Neuronal stem cell (in vitro differentiated cells): ENCODE results near the gene ZNF618.

ENCODE experiments used
- DNase-seq: peaks from one replicate; pipeline ENCODE4 v3.0.0-alpha.2; 2013; ENCODE audit warnings: low spot score
- H2AFZ ChIP-seq: one replicate; pipeline ENCODE4 v1.6.1; 2013; ENCODE audit warnings: mild to moderate bottlenecking, low read length, inconsistent platforms
- H2AK5ac ChIP-seq: 2 replicates; pipeline ENCODE4 v1.6.1; 2013; ENCODE audit warnings: low read depth, mild to moderate bottlenecking, inconsistent platforms, low read length, moderate library complexity, mixed read lengths
- H2BK120ac ChIP-seq: 2 replicates; pipeline ENCODE4 v1.6.1; 2013; ENCODE audit warnings: low read depth, mild to moderate bottlenecking, inconsistent platforms, low read length, moderate library complexity, mixed read lengths
- H2BK12ac ChIP-seq: one replicate; pipeline ENCODE4 v1.6.1; 2013; ENCODE audit warnings: low read length, inconsistent platforms
- H2BK15ac ChIP-seq: 2 replicates; pipeline ENCODE4 v1.6.1; 2013; ENCODE audit warnings: mild to moderate bottlenecking, low read length, inconsistent platforms, mixed read lengths
- H2BK5ac ChIP-seq: one replicate; pipeline ENCODE4 v1.6.1; 2013; ENCODE audit warnings: inconsistent platforms, mild to moderate bottlenecking, low read length, moderate library complexity
- H3K14ac ChIP-seq: one replicate; pipeline ENCODE4 v1.6.1; 2013; ENCODE audit warnings: low read length, inconsistent platforms
- H3K18ac ChIP-seq: 2 replicates; pipeline ENCODE4 v1.6.1; 2013; ENCODE audit warnings: low read length, inconsistent platforms
- H3K23ac ChIP-seq: 2 replicates; pipeline ENCODE4 v1.6.1; 2013; ENCODE audit warnings: low read depth, mild to moderate bottlenecking, mixed read lengths, low read length, inconsistent platforms; ENCODE audit not compliant: poor library complexity
- H3K27ac ChIP-seq: replicated peaks from 3 replicates; pipeline ENCODE4 v1.5.1; 2013; ENCODE audit warnings: low read length, inconsistent platforms
- H3K27me3 ChIP-seq, 3 experiments: 2 replicates each; pipeline ENCODE4 v1.6.1; 2013; ENCODE audit warnings: low read length in 3 of 3, mild to moderate bottlenecking in 2 of 3, inconsistent platforms in 1 of 3, low read depth in 1 of 3, mixed read lengths in 1 of 3, moderate library complexity in 1 of 3; ENCODE audit not compliant: control insufficient read depth in 3 of 3, insufficient read depth in 3 of 3
- H3K36me3 ChIP-seq, 2 donors: replicated peaks in 1 of 2; 2 replicates each; pipeline ENCODE4 v1.6.1; 2013; ENCODE audit warnings: low read length in 2 of 2; ENCODE audit not compliant: control insufficient read depth in 2 of 2, insufficient read depth in 2 of 2
- H3K4ac ChIP-seq: 2 replicates; pipeline ENCODE4 v1.6.1; 2013; ENCODE audit warnings: inconsistent platforms, mild to moderate bottlenecking, low read length, moderate library complexity
- H3K4me1 ChIP-seq, 2 donors: 1 replicate in 1 of 2; 2 replicates in 1 of 2; pipeline ENCODE4 v1.6.1; 2013; ENCODE audit warnings: low read length in 2 of 2, low read depth in 1 of 2; ENCODE audit not compliant: control insufficient read depth in 2 of 2, insufficient read depth in 1 of 2
- H3K4me2 ChIP-seq: one replicate; pipeline ENCODE4 v1.6.1; 2013; ENCODE audit warnings: mild to moderate bottlenecking, low read length, inconsistent platforms; ENCODE audit not compliant: insufficient read depth, poor library complexity, severe bottlenecking
- H3K4me3 ChIP-seq, 2 donors: 2 replicates each; pipeline ENCODE4 v1.5.1; 2013; ENCODE audit warnings: low read length in 2 of 2, mild to moderate bottlenecking in 2 of 2, inconsistent platforms in 1 of 2, moderate library complexity in 1 of 2
- H3K79me1 ChIP-seq: one replicate; pipeline ENCODE4 v1.6.1; 2013; ENCODE audit warnings: low read depth, mild to moderate bottlenecking, inconsistent platforms, low read length, moderate library complexity
- H3K9ac ChIP-seq: one replicate; pipeline ENCODE4 v1.6.1; 2013; ENCODE audit warnings: mild to moderate bottlenecking, low read depth, low read length, inconsistent platforms; ENCODE audit not compliant: poor library complexity
- H3K9me3 ChIP-seq, 2 donors: replicated peaks in 1 of 2; 2 replicates each; pipeline versions ENCODE3 to v1.6.1; 2013; ENCODE audit warnings: low read length in 2 of 2, mild to moderate bottlenecking in 2 of 2, inconsistent platforms in 1 of 2, low read depth in 1 of 2, mixed read lengths in 1 of 2, moderate library complexity in 1 of 2; ENCODE audit not compliant: control insufficient read depth in 2 of 2, insufficient read depth in 1 of 2
- H4K8ac ChIP-seq: one replicate; pipeline ENCODE4 v1.6.1; 2013; ENCODE audit warnings: low read depth, mild to moderate bottlenecking, inconsistent platforms, low read length, moderate library complexity
- H4K91ac ChIP-seq: one replicate; pipeline ENCODE4 v1.6.1; 2013; ENCODE audit warnings: low read length, low read depth, mild to moderate bottlenecking, inconsistent platforms; ENCODE audit not compliant: poor library complexity
- WGBS, 2 donors: extraction: QIAGEN DNeasy Blood & Tissue Kit; methylation state at CpG; one replicate each; pipeline ENCODE4 v1.1.7; 2013; ENCODE audit warnings: missing lambda C conversion rate in 2 of 2, mixed read lengths in 1 of 2; ENCODE audit not compliant: insufficient read length in 2 of 2, insufficient replicate concordance in 1 of 2; ENCODE audit errors: extremely low coverage in 2 of 2; 5-methylcytosine and 5-hydroxymethylcytosine counted together

The ZNF618 gene

GRCh38 chr9:113886466-113886865, 10.4 kb downstream of the ZNF618 start:
- no peak for DNase-seq
- Histone ChIP-seq H2BK12ac (no peak overlapping the region), H2AK5ac (no peak overlapping the region), H3K4me2 (no peak overlapping the region), H4K8ac (no peak overlapping the region), H3K23ac (no peak overlapping the region), H3K4me3 (no peak overlapping the region), H3K4me1 (peaks cover 5 to 8% of the 10 kb centered on the region in 2 donors), H3K27me3 (no peaks in the 10 kb centered on the region), H2BK120ac (no peak overlapping the region), H2BK15ac (no peak overlapping the region), H3K4ac (no peak overlapping the region), H4K91ac (no peak overlapping the region), H3K79me1 (peaks cover 2% of the 10 kb centered on the region), H3K9ac (no peak overlapping the region), H3K27ac (no peak overlapping the region), H3K36me3 (peaks cover 3 to 9% of the 10 kb centered on the region in 2 donors), H2AFZ (no peak overlapping the region), H3K14ac (no peak overlapping the region), H3K18ac (no peak overlapping the region), H3K9me3 (peaks cover 4 to 26% of the 10 kb centered on the region in 2 donors), H2BK5ac (no peak overlapping the region)
- no CpG with 5 or more reads among the region's 1 CpG for WGBS, 2 donors

- no peak overlapping the region for H2BK12ac ChIP-seq
- H4K91ac ChIP-seq = no peak overlapping the region
- no peak overlapping the region for H2BK5ac ChIP-seq
- peaks cover 2% of the 10 kb centered on the region for H3K79me1 ChIP-seq
- H3K4ac ChIP-seq = no peak overlapping the region
- DNase-seq = no peak
- H4K8ac ChIP-seq = no peak overlapping the region
- H2BK15ac ChIP-seq = no peak overlapping the region
- H3K9ac ChIP-seq = no peak overlapping the region
- H3K4me3 ChIP-seq = no peak overlapping the region
- H3K18ac ChIP-seq = no peak overlapping the region
- H2AFZ ChIP-seq = no peak overlapping the region
- no peaks in the 10 kb centered on the region for H3K27me3 ChIP-seq
- H3K14ac ChIP-seq = no peak overlapping the region
- no CpG with 5 or more reads among the region's 2 CpGs for WGBS, 2 donors
- H2BK120ac ChIP-seq = no peak overlapping the region
- peaks cover 3 to 13% of the 10 kb centered on the region in 2 donors for H3K36me3 ChIP-seq
- no peak overlapping the region for H3K23ac ChIP-seq
- no peak overlapping the region for H3K4me2 ChIP-seq
- peaks cover 5 to 8% of the 10 kb centered on the region in 2 donors for H3K4me1 ChIP-seq
- no peak overlapping the region for H2AK5ac ChIP-seq
- H3K9me3 ChIP-seq = peaks cover 4 to 31% of the 10 kb centered on the region in 2 donors
- no peak overlapping the region for H3K27ac ChIP-seq
Measured at GRCh38 chr9:113886933-113887332, 10.8 kb downstream of the ZNF618 start.

GRCh38 chr9:113887436-113887835, 11.3 kb downstream of the ZNF618 start:
- no peak overlapping the region for H2BK120ac ChIP-seq
- no peak overlapping the region for H4K91ac ChIP-seq
- H3K4me1 ChIP-seq = peaks cover 5 to 8% of the 10 kb centered on the region in 2 donors
- H2AFZ ChIP-seq = no peak overlapping the region
- peaks cover 4 to 33% of the 10 kb centered on the region in 2 donors for H3K9me3 ChIP-seq
- H3K18ac ChIP-seq = no peak overlapping the region
- no peak overlapping the region for H3K23ac ChIP-seq
- H2BK15ac ChIP-seq = no peak overlapping the region
- H3K36me3 ChIP-seq = peaks cover 3 to 15% of the 10 kb centered on the region in 2 donors
- no peak overlapping the region for H3K4me2 ChIP-seq
- H2BK12ac ChIP-seq = no peak overlapping the region
- H3K4me3 ChIP-seq = no peak overlapping the region
- peaks cover 2% of the 10 kb centered on the region for H3K79me1 ChIP-seq
- no peak for DNase-seq
- no peak overlapping the region for H3K9ac ChIP-seq
- H3K14ac ChIP-seq = no peak overlapping the region
- no peak overlapping the region for H2BK5ac ChIP-seq
- no peak overlapping the region for H4K8ac ChIP-seq
- H3K27ac ChIP-seq = no peak overlapping the region
- no peaks in the 10 kb centered on the region for H3K27me3 ChIP-seq
- no peak overlapping the region for H2AK5ac ChIP-seq
- H3K4ac ChIP-seq = no peak overlapping the region
- no CpG with 5 or more reads among the region's 5 CpGs for WGBS, 2 donors

GRCh38 chr9:113888336-113888735, 12.2 kb downstream of the ZNF618 start:
- no peak overlapping the region for H3K23ac ChIP-seq
- no peaks in the 10 kb centered on the region for H3K27me3 ChIP-seq
- H3K4ac ChIP-seq = no peak overlapping the region
- H2BK15ac ChIP-seq = no peak overlapping the region
- H3K9ac ChIP-seq = no peak overlapping the region
- no peak overlapping the region for H2BK120ac ChIP-seq
- no peak overlapping the region for H3K14ac ChIP-seq
- no peak overlapping the region for H3K4me2 ChIP-seq
- H3K36me3 ChIP-seq = peaks cover 3 to 15% of the 10 kb centered on the region in 2 donors
- H3K18ac ChIP-seq = no peak overlapping the region
- peaks cover 4 to 33% of the 10 kb centered on the region in 2 donors for H3K9me3 ChIP-seq
- H3K4me3 ChIP-seq = no peak overlapping the region
- H4K8ac ChIP-seq = no peak overlapping the region
- no peak overlapping the region for H2BK5ac ChIP-seq
- no peak overlapping the region for H2AK5ac ChIP-seq
- peaks cover 4% of the 10 kb centered on the region for H3K79me1 ChIP-seq
- no peak overlapping the region for H2BK12ac ChIP-seq
- WGBS, 2 donors = no CpG with 5 or more reads among the region's 8 CpGs
- no peak overlapping the region for H4K91ac ChIP-seq
- no peak overlapping the region for H3K27ac ChIP-seq
- no peak overlapping the region for H2AFZ ChIP-seq
- H3K4me1 ChIP-seq = peaks cover 5 to 8% of the 10 kb centered on the region in 2 donors
- no peak for DNase-seq
